OCI-LY7 (cell line): Measurements from ENCODE around the gene NSUN2. TPM values are rescaled to one million over a fixed set of nuclear protein-coding genes. Genes with fewer than 3 reads are reported as not detected.

ENCODE experiments used
- BruUV-seq: library from RNA; stranded (reverse); fragments of 400-500 nt; replicated peaks from 2 replicates; lab custom pipeline; 2021; lab: Mats Ljungman, UMichigan
- CTCF ChIA-PET: fragments of 300-600 bp; sonication (Branson Sonifier 250); formaldehyde crosslinking; loops from one replicate; lab custom pipeline; 2022; ENCODE audit warnings: antibody characterized with exemption; ENCODE audit not compliant: unreplicated experiment; lab: Charles Lee
- POLR2A ChIA-PET: fragments of 300-600 bp; sonication (Branson Sonifier 250); formaldehyde crosslinking; loops from one replicate; lab custom pipeline; 2022; ENCODE audit warnings: antibody characterized with exemption; lab: Charles Lee
- DNase-seq: peaks from one replicate; pipeline ENCODE4 v3.0.0-alpha.2; 2015; ENCODE audit warnings: low spot score
- H2AFZ ChIP-seq: fragments of 200-600 bp; sonication (generic), shearing (Covaris generic); 2 replicates; pipeline ENCODE4 v1.6.1; 2014; ENCODE audit warnings: mild to moderate bottlenecking, antibody characterized with exemption, low read length, moderate library complexity
- H3K27ac ChIP-seq: fragments of 200-600 bp; sonication (generic); 2 replicates; pipeline ENCODE4 v1.5.1; 2014; ENCODE audit warnings: mixed run types, low read depth, mild to moderate bottlenecking, moderate library complexity, low read length, inconsistent platforms; ENCODE audit not compliant: poor library complexity, severe bottlenecking
- H3K36me3 ChIP-seq: fragments of 200-600 bp; sonication (generic); 2 replicates; pipeline ENCODE4 v1.6.1; 2014; ENCODE audit warnings: mild to moderate bottlenecking, antibody characterized with exemption, low read length, moderate library complexity, mixed read lengths; ENCODE audit not compliant: insufficient read depth
- H3K4me1 ChIP-seq: fragments of 200-600 bp; sonication (generic); 2 replicates; pipeline ENCODE4 v1.5.1; 2014; ENCODE audit warnings: mild to moderate bottlenecking, low read length; ENCODE audit not compliant: insufficient read depth, poor library complexity, severe bottlenecking
- H3K4me2 ChIP-seq: fragments of 200-600 bp; sonication (generic); 2 replicates; pipeline ENCODE4 v1.6.1; 2014; ENCODE audit warnings: mild to moderate bottlenecking, low read length
- H3K4me3 ChIP-seq: fragments of 200-600 bp; sonication (generic); 2 replicates; pipeline ENCODE4 v1.5.1; 2014; ENCODE audit warnings: mild to moderate bottlenecking, low read depth, low read length; ENCODE audit not compliant: poor library complexity, severe bottlenecking
- H3K79me2 ChIP-seq: fragments of 200-600 bp; sonication (generic); 2 replicates; pipeline ENCODE4 v1.6.1; 2016; ENCODE audit warnings: low read depth, mild to moderate bottlenecking, low read length, moderate library complexity, mixed read lengths; ENCODE audit not compliant: insufficient read depth
- H3K9me2 ChIP-seq: fragments of 200-600 bp; sonication (generic); 2 replicates; pipeline ENCODE4 v1.6.1; 2016; ENCODE audit warnings: mild to moderate bottlenecking, low read length, mixed read lengths; ENCODE audit not compliant: insufficient read depth
- H3K9me3 ChIP-seq: fragments of 200-600 bp; sonication (generic); 2 replicates; pipeline ENCODE4 v1.6.1; 2014; ENCODE audit warnings: mild to moderate bottlenecking, mixed run types, low read length, mixed read lengths
- H4K20me1 ChIP-seq: fragments of 200-600 bp; sonication (generic); 2 replicates; pipeline ENCODE4 v1.6.1; 2014; ENCODE audit warnings: mild to moderate bottlenecking, antibody characterized with exemption, low read length, moderate library complexity, mixed read lengths; ENCODE audit not compliant: insufficient read depth
- EZH2phosphoT487 ChIP-seq: fragments of 200-600 bp; sonication (generic); IDR thresholded peaks from 2 replicates; pipeline ENCODE4 v1.6.1; 2018; ENCODE audit warnings: low read depth, borderline replicate concordance, mild to moderate bottlenecking, mixed run types, antibody characterized with exemption, low read length, moderate library complexity, mixed read lengths
- intact Hi-C: fragments of 100-400 bp; cut with micrococcal nuclease; formaldehyde crosslinking; loops from one replicate; pipeline ENCODE4 v1.10.0; 2022; ENCODE audit not compliant: unreplicated experiment
- total RNA-seq, 2 experiments: library from RNA; depleted of rRNA in 1 of 2; stranded (reverse); fragments of >200 nt in 1 of 2; shearing (Covaris generic) in 1 of 2; gene quantifications; 2 replicates each; pipeline ENCODE4 v1.2.3, GENCODE V29; 2014 to 2022
- TF ChIP-seq, protein P1 (sequence below): fragments of 200-600 bp; sonication (generic); conservative IDR thresholded peaks from 2 replicates; pipeline ENCODE4 v1.5.1; 2014; ENCODE audit warnings: mild to moderate bottlenecking, antibody characterized with exemption, low read length, moderate library complexity, mixed read lengths

Gene NSUN2
- total RNA-seq, 2 experiments from 2014 or later: 88.9 to 139 TPM

DNA sequence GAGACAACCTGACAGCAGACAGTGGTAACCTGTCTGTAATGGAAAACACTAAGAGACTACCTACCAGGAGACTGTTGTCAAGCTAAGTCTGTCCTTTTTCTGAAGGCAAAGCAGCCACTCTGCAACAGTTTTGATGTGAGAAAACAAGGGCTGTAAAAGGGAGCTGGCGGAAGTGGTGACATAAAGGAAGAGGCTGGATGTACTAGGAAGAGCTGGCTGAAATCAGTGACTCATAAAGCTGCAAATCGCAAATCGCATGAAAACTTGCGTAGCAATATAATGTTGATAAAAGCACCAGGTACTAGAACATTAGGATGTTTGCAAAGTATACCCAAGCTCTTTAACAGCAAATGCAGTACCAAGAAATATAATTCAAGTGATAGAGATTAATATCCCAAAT lies 1.4 kb downstream of the NSUN2 start:
- POLR2A ChIA-PET: interaction anchor here (0.6 to 2.5 kb wide), 4 partner anchors 9 to 358 kb away, joined by 3 to 13 read pairs (median 4); no protein-coding TSS in a partner anchor
- DNase-seq: no peak

DNA sequence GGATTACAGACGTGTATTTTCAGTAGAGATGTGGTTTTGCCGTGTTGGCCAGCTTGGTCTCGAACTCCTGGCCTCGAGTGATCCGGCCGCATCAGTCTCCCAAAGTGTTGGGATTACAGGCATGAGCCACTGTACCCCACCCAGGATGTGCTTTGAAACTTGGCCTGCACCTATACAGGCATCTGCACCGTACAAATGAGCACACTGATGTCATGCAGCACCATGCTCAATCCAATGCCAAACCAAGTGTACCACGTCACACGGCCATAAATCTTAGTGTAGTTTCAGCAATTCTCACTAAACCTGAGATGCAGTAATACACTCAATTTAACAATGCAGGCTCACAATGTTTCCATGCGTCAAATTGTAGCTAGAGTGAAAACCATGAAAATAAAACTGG lies 6.3 kb downstream of the NSUN2 start:
- POLR2A ChIA-PET: interaction anchor here (0.9 to 1.2 kb wide), 3 partner anchors 10 to 118 kb away, joined by 3 to 4 read pairs (median 3); no protein-coding TSS in a partner anchor
- CTCF ChIA-PET: no interaction called here
- BruUV-seq: no TSS peak

More for the DNA sequence above, 1.4 kb downstream of the NSUN2 start:
- H3K27ac ChIP-seq: no peak overlapping the region
- TF ChIP-seq EZH2phosphoT487: no peak
- TF ChIP-seq, protein P1, sequence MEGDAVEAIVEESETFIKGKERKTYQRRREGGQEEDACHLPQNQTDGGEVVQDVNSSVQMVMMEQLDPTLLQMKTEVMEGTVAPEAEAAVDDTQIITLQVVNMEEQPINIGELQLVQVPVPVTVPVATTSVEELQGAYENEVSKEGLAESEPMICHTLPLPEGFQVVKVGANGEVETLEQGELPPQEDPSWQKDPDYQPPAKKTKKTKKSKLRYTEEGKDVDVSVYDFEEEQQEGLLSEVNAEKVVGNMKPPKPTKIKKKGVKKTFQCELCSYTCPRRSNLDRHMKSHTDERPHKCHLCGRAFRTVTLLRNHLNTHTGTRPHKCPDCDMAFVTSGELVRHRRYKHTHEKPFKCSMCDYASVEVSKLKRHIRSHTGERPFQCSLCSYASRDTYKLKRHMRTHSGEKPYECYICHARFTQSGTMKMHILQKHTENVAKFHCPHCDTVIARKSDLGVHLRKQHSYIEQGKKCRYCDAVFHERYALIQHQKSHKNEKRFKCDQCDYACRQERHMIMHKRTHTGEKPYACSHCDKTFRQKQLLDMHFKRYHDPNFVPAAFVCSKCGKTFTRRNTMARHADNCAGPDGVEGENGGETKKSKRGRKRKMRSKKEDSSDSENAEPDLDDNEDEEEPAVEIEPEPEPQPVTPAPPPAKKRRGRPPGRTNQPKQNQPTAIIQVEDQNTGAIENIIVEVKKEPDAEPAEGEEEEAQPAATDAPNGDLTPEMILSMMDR: no peak
- CTCF ChIA-PET: no interaction called here
- peaks cover 60% of the 10 kb centered on the region for H3K36me3 ChIP-seq
- no peaks in the 10 kb centered on the region for H3K9me2 ChIP-seq
- no TSS peak for BruUV-seq
- no peak overlapping the region for H2AFZ ChIP-seq
- H3K4me3 ChIP-seq: peak overlapping the region; percentile 97
- no peaks in the 10 kb centered on the region for H3K9me3 ChIP-seq
- peaks cover 19% of the 10 kb centered on the region for H3K4me1 ChIP-seq
- intact Hi-C loops: loop anchor here (10.0 kb wide), 2 partner anchors 437 to 877 kb away; no protein-coding TSS in a partner anchor
- peak overlapping the region; percentile 96 for H3K4me2 ChIP-seq
- H3K79me2 ChIP-seq: peaks cover 75% of the 10 kb centered on the region
- H4K20me1 ChIP-seq: peaks cover 31% of the 10 kb centered on the region; the same call in 1 of the 2 replicates

DNA sequence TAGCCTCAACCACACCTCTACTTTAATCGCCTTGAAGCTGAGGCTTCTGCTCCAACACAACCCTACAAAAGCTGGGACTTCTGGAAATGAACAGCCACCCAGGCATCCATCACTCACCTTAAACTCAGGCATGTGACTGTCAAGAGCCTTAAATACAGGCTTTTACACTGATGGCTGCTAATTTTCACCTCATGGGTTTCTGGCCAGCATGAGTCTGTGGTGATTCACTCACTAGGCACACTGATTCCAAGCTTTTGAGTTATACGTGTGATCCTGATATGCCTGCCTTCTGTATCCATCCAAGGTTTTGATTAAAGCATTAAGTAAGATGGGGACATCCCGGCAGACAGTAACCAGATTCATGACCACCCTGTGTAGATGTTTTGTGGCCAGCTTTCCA lies 8.9 kb downstream of the NSUN2 start:
- POLR2A ChIA-PET: no interaction called here

More for the DNA sequence above, 6.3 kb downstream of the NSUN2 start:
- no peak for DNase-seq
- intact Hi-C loops: no loop called here
- H4K20me1 ChIP-seq: peaks cover 25% of the 10 kb centered on the region; the same call in 1 of the 2 replicates
- H3K4me1 ChIP-seq: peaks cover 6% of the 10 kb centered on the region
- peaks cover 15% of the 10 kb centered on the region; the same call in 1 of the 2 replicates for H3K9me3 ChIP-seq
- H3K4me2 ChIP-seq: no peak overlapping the region
- peaks cover 86% of the 10 kb centered on the region for H3K79me2 ChIP-seq
- TF ChIP-seq EZH2phosphoT487: no peak
- TF ChIP-seq, protein P1: no peak
- no peak overlapping the region for H3K27ac ChIP-seq
- peaks cover 100% of the 10 kb centered on the region for H3K36me3 ChIP-seq
- no peaks in the 10 kb centered on the region for H3K9me2 ChIP-seq
- H3K4me3 ChIP-seq: no peak overlapping the region
- no peak overlapping the region for H2AFZ ChIP-seq

More for the DNA sequence above, 8.9 kb downstream of the NSUN2 start:
- no peaks in the 10 kb centered on the region for H3K9me2 ChIP-seq
- TF ChIP-seq, protein P1: no peak
- no peak for TF ChIP-seq EZH2phosphoT487
- peaks cover 15% of the 10 kb centered on the region; the same call in 1 of the 2 replicates for H3K9me3 ChIP-seq
- CTCF ChIA-PET: interaction anchor here (0.8 kb wide), 1 partner anchor 113 kb away, joined by 3 read pairs; no protein-coding TSS in a partner anchor
- H3K79me2 ChIP-seq: peaks cover 61% of the 10 kb centered on the region
- DNase-seq: no peak
- peaks cover 99% of the 10 kb centered on the region for H3K36me3 ChIP-seq
- H3K4me2 ChIP-seq: no peak overlapping the region
- H3K27ac ChIP-seq: no peak overlapping the region
- intact Hi-C loops: no loop called here
- no peak overlapping the region for H3K4me3 ChIP-seq
- peaks cover 10% of the 10 kb centered on the region; the same call in 1 of the 2 replicates for H4K20me1 ChIP-seq
- no peaks in the 10 kb centered on the region for H3K4me1 ChIP-seq
- no TSS peak for BruUV-seq
- no peak overlapping the region for H2AFZ ChIP-seq
